Breast epithelium (tissue), 3 donors: ENCODE results near the gene SNHG17.

Experiments used
- POLR2A ChIP-seq: fragments of 450-650 bp; IDR thresholded peaks from one replicate; pipeline ENCODE4 v1.6.1; 2016; ENCODE audit warnings: antibody characterized with exemption, mild to moderate bottlenecking, moderate library complexity
- POLR2AphosphoS5 ChIP-seq, 3 donors: sonication (generic); formaldehyde crosslinking; IDR thresholded peaks; one replicate each; pipeline ENCODE4 v1.6.1; 2017; ENCODE audit warnings: antibody characterized with exemption in 3 of 3
- TF ChIP-seq, protein P1 (sequence below), 3 donors: fragments of 450-650 bp; IDR thresholded peaks; one replicate each; pipeline ENCODE4 v1.5.1; 2016 to 2017; ENCODE audit warnings: antibody characterized with exemption in 3 of 3, mild to moderate bottlenecking in 3 of 3, moderate library complexity in 3 of 3

DNA sequence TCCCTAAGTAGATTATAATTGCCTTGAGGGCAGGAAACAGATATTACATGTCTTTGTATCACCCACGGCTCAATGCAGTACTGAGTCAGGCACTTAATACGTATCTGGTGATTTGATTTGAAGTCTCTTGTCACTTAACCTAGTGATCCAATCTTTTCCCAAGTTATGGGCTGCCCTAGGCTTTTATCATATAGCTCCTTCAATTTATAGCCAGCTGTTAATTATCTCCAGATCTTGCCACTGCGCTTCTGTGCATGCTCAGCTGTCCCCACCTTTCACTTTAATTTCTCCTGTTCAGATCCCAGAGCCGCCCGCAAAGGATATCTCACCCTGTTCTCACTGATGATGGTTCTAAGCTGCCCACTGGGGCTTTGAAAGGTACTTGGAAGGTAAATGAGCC lies 41.9 kb downstream of the SNHG17 start:
- TF ChIP-seq, protein P1, sequence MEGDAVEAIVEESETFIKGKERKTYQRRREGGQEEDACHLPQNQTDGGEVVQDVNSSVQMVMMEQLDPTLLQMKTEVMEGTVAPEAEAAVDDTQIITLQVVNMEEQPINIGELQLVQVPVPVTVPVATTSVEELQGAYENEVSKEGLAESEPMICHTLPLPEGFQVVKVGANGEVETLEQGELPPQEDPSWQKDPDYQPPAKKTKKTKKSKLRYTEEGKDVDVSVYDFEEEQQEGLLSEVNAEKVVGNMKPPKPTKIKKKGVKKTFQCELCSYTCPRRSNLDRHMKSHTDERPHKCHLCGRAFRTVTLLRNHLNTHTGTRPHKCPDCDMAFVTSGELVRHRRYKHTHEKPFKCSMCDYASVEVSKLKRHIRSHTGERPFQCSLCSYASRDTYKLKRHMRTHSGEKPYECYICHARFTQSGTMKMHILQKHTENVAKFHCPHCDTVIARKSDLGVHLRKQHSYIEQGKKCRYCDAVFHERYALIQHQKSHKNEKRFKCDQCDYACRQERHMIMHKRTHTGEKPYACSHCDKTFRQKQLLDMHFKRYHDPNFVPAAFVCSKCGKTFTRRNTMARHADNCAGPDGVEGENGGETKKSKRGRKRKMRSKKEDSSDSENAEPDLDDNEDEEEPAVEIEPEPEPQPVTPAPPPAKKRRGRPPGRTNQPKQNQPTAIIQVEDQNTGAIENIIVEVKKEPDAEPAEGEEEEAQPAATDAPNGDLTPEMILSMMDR (IDR thresholded peaks at IDR 0.05), result no peak
- no peak for TF ChIP-seq POLR2A
- TF ChIP-seq POLR2AphosphoS5 (IDR thresholded peaks at IDR 0.05), result no peak
